Measurements from ENCODE around the gene LAMB3. TPM values are rescaled to one million over a fixed set of nuclear protein-coding genes. Genes with fewer than 3 reads are reported as not detected.

LAMB3 gene
- total and polyA plus RNA-seq, 10 of the 15 experiments (the other 5 are each of a cell fraction or from before 2014, with no cell fraction given): 0.04 to 1.8 (median 0.10) TPM; not detected in 1

DNA sequence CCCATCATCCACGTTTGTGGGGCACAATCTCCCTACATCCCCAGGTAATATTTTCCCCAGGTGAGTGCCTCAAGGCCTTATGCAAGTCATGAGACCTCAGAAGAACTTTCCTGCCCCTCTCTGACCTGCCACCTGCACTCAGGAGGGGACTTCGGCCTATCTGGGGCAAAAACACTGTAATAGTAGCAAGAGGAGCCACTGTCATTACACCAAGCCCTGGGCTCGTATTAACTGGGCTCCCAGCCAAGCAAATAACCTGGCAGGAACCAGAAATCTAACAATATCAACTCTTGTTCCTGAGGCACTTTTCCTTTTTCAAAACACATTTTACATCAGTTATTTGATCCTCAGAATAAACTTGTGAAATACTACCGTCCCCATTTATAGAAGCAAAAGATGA lies 30.9 kb downstream of the LAMB3 start (continued):
- TF ChIP-seq MXI1 (IDR thresholded peaks at IDR 0.05; ENCODE audit: low read depth, low read length): no peak

GRCh38 chr1:209620487-209620884 lies 31.7 kb downstream of the LAMB3 start:
- ChIA-PET RAD21 (ENCODE audit: unreplicated experiment) (no interaction called here), CTCF (interaction anchor here (1.3 to 2.8 kb wide), 5 partner anchors 11 to 70 kb away, joined by 4 to 10 read pairs (median 10); no protein-coding TSS in a partner anchor), SMC1A (ENCODE audit: uncharacterized antibody, unreplicated experiment) (interaction anchor here (0.6 to 1.5 kb wide), 3 partner anchors 15 to 21 kb away, joined by 3 to 7 read pairs (median 4); no protein-coding TSS in a partner anchor), POLR2A (no interaction called here)
- DNase-seq (ENCODE audit: low read depth, low spot score) (no peak), FAIRE-seq (no peak), ATAC-seq (no peak)
- intact Hi-C loops (cut with micrococcal nuclease; ENCODE audit: unreplicated experiment) (no loop called here), in situ Hi-C loops (cut with MboI) (loop anchor here (10.0 kb wide), 1 partner anchor 46 kb away; no protein-coding TSS in a partner anchor)
- Histone ChIP-seq H4K20me1 (ENCODE audit: control insufficient read depth, insufficient read depth) (no peaks in the 10 kb centered on the region), H3K27ac (ENCODE audit: control insufficient read depth, insufficient read depth) (no peak overlapping the region), H3K4me3 (no peak overlapping the region), H3K4me1 (ENCODE audit: control insufficient read depth, insufficient read depth, low read length) (no peaks in the 10 kb centered on the region), H3K27me3 (replicated peaks in 1 of 2; ENCODE audit: control insufficient read depth in 2 of 2, insufficient read depth in 2 of 2, low read length in 1 of 2) (no peaks in the 10 kb centered on the region; a peak in 1 of 4 replicates), H3K36me3 (ENCODE audit: control insufficient read depth in 2 of 2, insufficient read depth in 2 of 2, low read length in 1 of 2) (no peaks in the 10 kb centered on the region), H3K9ac (ENCODE audit: control insufficient read depth, insufficient read depth, low read length) (no peak overlapping the region), H3K4me2 (ENCODE audit: control insufficient read depth, insufficient read depth) (no peak overlapping the region), H3K79me2 (ENCODE audit: control insufficient read depth, insufficient read depth, low read length) (no peaks in the 10 kb centered on the region), H3K9me3 (replicated peaks; ENCODE audit: control insufficient read depth, insufficient read depth, low read length) (no peaks in the 10 kb centered on the region), H2AFZ (ENCODE audit: control insufficient read depth, low read depth, low read length) (no peak overlapping the region)
- no TSS peak for BruUV-seq (replicated peaks)
- TF ChIP-seq ZZZ3 (IDR thresholded peaks at IDR 0.05; ENCODE audit: control insufficient read depth, insufficient read length, low read depth): no peak
- WGBS (ENCODE audit: insufficient coverage, insufficient replicate concordance, low lambda C conversion rate, missing lambda C conversion rate): 61% methylated on average over 3 of the region's 3 CpGs

DNA sequence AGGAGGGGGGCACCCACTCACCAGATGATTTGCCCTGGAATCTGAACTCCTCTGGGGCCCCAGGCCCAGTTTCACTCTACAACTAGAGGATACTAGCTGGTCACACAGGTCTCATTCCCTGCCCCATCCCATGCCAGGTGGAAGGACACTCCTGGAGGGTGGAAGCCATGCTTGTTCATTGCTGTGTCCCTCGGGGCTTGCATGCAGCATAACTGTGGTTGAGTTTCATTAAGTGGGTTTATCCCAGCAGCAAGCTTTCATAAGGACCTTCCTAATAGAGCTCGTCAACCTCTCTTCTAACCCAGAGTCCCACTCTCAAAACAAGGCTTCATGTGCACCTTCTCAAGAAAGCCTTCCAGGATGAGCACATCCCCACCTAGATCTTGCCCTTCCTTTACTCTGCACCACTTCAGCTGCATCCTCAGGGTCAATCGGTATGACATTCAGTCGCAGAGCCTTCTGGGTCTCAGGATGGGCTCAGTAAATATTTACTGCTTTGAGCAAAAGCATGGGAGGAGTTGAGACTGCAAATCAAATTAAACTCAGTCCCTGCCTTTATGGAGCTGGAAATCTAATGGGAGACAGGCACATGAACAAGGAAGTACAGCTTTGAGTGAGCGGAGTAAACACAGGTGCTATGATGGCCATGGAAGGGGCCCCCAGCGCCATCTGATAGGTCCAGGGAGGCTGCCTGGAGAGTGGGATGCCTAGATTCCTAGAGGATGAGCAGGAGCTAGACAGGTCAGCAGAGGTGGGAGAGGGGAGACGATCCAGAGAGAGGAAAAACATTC lies 32.3 kb downstream of the LAMB3 start:
- FAIRE-seq: no peak
- RAD21 ChIA-PET (ENCODE audit: unreplicated experiment): interaction anchor here (1.1 to 1.4 kb wide), 2 partner anchors 9 to 12 kb away, joined by 3 read pairs; no protein-coding TSS in a partner anchor
- no TSS peak for BruUV-seq (replicated peaks)
- 53% methylated on average over 6 of the region's 7 CpGs for WGBS (ENCODE audit: insufficient coverage, insufficient replicate concordance, low lambda C conversion rate, missing lambda C conversion rate)
- no peak for ATAC-seq
- no peak overlapping the region for H3K4me3 ChIP-seq
- no peak overlapping the region for H3K9ac ChIP-seq (ENCODE audit: control insufficient read depth, insufficient read depth, low read length)
- CTCF ChIA-PET: interaction anchor here (1.3 to 2.8 kb wide), 9 partner anchors 8 to 71 kb away, joined by 3 to 14 read pairs (median 5); no protein-coding TSS in a partner anchor
- H3K27me3 ChIP-seq (replicated peaks in 1 of 2; ENCODE audit: control insufficient read depth in 2 of 2, insufficient read depth in 2 of 2, low read length in 1 of 2): peaks cover 0 to 4% of the 10 kb centered on the region in 2 experiments; a peak in 2 of 4 replicates
- H3K4me2 ChIP-seq (ENCODE audit: control insufficient read depth, insufficient read depth): no peak overlapping the region
- H3K36me3 ChIP-seq (ENCODE audit: control insufficient read depth in 2 of 2, insufficient read depth in 2 of 2, low read length in 1 of 2): no peaks in the 10 kb centered on the region
- H2AFZ ChIP-seq (ENCODE audit: control insufficient read depth, low read depth, low read length): no peak overlapping the region
- SMC1A ChIA-PET (ENCODE audit: uncharacterized antibody, unreplicated experiment): interaction anchor here (0.6 to 1.5 kb wide), 8 partner anchors 8 to 30 kb away, joined by 3 to 7 read pairs (median 3); no protein-coding TSS in a partner anchor
- no peaks in the 10 kb centered on the region for H3K79me2 ChIP-seq (ENCODE audit: control insufficient read depth, insufficient read depth, low read length)
- H3K9me3 ChIP-seq (replicated peaks; ENCODE audit: control insufficient read depth, insufficient read depth, low read length): no peaks in the 10 kb centered on the region
- intact Hi-C loops (cut with micrococcal nuclease; ENCODE audit: unreplicated experiment) (no loop called here), in situ Hi-C loops (cut with MboI) (loop anchor here (10.0 kb wide), 1 partner anchor 45 kb away; no protein-coding TSS in a partner anchor)
- no peak for DNase-seq (ENCODE audit: low read depth, low spot score)
- H4K20me1 ChIP-seq (ENCODE audit: control insufficient read depth, insufficient read depth): no peaks in the 10 kb centered on the region
- POLR2A ChIA-PET: no interaction called here
- TF ChIP-seq NRF1 (conservative IDR thresholded peaks at IDR 0.05; ENCODE audit: low read depth, low read length) (no peak), BCL3 (IDR thresholded peaks at IDR 0.05; ENCODE audit: borderline replicate concordance, insufficient read depth, low read depth, low read length, poor library complexity, severe bottlenecking) (no peak), SP1 (IDR thresholded peaks at IDR 0.05; ENCODE audit: low read depth, low read length) (no peak), ZBTB11 (CRISPR knock-in tag; IDR thresholded peaks at IDR 0.05) (no peak)
- H3K27ac ChIP-seq (ENCODE audit: control insufficient read depth, insufficient read depth): no peak overlapping the region
- H3K4me1 ChIP-seq (ENCODE audit: control insufficient read depth, insufficient read depth, low read length): no peaks in the 10 kb centered on the region
